ENCODE data around the gene ZBTB40.

ZBTB40 gene

DNA sequence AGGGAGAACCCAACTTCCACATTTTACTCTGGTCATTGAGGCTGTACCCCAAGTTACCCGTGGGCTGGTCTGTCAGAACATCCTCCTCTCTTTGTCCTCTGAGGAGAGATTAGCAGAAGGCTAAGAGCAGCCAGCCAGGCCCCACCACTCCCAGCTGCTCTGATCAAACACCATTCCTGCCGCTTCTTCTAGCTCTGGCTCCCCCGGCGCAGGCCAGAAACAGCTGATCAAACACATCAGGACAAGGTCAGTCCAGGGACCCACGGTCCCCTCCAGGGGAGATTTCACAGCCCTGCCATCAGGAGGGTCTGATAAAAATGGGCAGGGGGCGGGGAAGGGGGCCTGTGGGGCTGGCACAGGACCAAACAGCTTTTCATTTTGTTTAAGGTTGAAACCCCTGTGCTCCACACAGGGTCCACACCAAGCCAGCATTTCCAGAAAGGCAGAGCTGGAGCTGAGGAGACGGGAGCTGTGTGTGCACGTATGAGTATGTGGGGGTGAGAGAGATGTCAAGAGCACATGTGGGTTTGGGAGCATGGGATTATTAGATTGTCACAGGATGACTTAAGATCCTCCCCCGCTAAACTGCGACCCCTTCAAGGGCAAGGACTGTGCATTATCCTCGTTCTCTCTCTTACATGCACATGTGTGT lies 81.7 kb downstream of the ZBTB40 start:
- no peak for DNase-seq (ENCODE audit: low read depth)

DNA sequence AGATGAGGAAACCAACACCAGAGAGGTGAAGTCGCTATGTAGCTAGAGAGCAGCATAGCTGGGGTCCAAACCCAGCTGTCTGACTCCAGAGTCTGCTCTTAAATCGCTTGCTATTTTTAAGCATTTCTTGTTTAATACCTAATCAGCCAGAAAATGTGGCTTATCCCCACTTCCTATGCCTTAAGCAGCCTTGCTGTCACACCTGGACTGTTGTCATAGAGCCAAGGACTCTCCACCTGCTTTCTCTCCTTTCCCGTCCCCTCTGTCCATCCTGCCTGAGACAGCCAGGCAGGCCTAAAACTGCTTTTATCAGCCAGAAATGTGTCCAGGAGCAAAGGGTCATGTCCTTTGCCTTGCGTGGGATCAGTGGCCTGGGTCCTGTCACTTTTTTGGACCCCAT lies 83.3 kb downstream of the ZBTB40 start:
- no peak for DNase-seq (ENCODE audit: low read depth)

DNA sequence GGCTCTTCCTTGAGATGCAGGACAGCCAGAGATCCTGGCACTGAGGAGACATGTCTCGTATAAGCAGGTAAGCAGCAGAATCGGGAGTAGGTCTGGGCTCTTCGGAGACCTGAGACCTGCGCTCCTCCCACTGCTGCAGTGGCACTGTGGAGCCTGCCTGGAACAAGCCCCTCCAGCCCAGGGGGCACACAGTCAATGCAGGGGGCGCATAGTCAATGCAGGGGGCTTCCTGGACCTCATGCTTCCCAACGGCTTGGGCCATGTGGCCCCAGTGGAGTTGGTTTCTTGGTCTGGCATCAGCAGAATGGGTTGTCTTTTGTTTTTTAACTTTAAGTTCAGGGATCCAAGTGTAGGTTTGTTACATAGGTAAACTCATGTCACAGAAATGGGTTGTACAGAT lies 83.7 kb downstream of the ZBTB40 start:
- no peak for DNase-seq (ENCODE audit: low read depth)

DNA sequence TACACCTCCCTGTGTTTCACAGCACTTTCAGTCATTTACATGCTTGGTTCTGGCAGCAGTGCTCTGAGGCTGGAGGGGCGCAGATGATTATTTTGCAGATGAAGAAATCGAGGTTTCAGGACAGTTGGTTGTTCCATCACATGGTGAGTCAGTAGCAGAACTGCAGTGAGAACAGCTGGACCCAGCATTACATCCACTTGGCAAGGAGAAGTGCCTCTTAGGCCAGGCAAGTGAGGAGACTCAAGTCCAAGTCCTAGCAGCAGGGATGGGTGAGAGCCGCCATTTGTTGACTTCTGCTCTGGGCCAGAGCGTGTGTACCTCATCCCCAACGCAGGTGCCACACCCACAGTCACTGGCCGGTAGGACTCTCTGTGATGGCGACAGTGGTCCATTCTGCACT lies 84.9 kb downstream of the ZBTB40 start:
- DNase-seq (ENCODE audit: low read depth), result no peak

DNA sequence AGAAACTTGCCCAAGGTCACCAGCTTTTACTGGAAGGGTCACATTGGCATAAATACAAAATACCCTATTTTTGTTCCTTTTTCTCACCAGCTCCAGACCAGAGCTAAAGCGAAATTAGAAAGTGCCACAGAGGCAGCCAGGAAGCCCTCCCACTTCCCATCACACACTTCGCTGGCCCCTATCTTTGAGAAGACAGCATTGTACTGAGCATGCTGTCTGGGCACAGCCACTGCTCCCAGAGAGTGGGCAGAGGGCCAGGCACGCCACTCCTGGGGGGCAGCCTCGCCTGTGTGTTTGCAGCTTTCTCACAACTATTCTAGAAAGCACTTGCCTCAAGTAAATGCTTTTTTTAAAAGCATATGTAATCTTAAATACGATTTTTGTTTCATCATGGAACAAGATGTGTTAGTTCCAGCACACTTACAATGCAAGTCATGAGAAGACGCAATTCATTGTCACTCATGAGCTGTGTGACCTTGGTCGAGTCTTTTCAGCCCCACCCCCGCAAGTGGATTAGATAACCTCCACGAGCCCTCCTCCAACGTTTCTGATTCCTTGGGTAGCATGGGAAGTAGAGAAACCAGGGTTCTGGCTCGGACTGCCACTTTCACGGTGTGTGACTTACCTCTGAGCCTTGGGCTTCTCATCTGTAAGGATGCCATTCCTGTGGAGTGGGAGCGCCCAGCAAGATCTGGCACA lies 85.9 kb downstream of the ZBTB40 start:
- no peak for DNase-seq (ENCODE audit: low read depth)

DNA sequence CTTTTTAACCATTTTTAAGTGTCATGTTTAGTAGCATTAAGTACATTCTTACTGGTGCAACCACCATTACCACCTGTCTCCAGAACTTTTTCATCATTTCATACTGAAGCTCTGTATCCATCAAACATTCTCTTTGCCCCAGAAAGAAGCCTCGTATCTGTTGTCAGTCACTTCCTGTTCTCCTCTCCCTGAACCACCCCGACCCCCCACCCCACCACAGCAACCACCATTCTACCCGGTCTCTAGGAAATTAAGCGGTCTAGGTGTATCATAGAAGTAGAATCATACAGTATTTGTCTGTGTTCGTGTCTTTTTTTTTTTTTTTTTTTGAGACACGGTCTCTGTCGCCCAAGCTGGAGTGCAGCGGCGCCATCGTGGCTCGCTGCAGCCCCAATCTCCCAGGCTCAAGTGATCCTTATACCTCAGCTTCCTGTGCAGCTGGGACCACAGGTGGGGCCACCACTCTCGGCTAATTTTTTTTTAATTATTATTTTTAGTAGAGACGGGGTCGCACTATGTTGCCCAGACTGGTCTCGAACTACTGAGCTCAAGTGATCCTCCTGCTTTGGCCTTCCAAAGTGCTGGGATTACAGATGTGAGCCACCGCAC lies 88.0 kb downstream of the ZBTB40 start:
- DNase-seq (ENCODE audit: low read depth), result no peak

DNA sequence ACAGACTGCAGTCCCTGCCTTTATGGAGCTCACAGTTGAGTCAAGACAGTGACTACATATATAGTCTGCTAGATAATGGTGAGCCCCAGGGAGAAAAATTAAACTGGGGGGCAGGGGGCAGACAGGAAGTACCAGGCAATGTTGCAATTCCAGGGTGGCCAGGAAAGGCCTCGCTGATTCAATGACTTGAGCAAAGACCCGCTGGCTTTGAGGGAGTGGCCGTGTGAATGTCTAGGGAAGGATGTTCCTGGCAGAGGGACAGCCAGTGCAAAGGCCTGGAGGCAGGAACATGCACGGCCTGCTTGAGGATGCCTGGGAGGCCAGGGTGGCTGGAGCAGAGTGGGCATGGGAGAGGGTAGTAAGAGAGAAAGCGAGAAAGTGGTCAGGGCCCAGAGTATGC lies 88.7 kb downstream of the ZBTB40 start:
- no peak for DNase-seq (ENCODE audit: low read depth)

DNA sequence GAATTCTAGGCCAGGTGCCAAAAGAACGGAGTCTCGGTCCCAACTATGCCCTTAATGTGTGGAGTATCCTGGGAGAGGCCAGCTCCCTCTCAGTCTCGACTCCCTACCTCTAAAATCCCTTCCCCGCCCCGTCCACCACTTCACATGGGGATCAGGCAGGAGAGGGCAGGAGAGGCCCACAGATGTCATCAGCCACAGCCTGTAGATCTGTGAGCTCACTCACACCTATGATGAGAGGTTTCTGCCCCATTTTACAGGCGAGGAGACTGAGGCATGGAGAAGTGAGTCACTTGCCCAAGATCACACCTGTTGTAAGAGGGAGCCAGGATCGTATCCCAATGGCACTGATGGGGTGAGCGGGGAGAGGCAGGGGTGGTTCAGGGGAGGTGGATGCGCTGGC lies 91.2 kb downstream of the ZBTB40 start:
- no peak for DNase-seq (ENCODE audit: low read depth)

DNA sequence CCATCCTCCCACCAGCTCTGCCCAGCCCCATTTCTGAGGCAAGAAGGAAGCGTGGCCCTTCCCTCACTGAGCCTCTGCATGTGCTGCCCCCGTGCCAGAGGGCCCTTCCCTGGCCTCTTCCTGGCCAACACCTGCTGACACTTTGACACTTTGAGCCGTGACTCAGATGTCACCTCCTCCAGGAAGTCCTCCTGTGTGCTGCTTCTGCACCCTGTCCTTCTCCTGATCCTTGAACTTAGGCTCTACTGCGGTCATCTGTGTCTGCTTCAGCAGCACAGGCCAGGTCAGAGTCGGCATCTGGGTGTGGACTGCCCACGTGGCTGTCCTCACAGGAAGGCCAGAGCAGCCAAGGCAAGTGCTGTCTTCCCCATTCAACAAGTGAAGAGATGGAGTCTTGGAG lies 92.0 kb downstream of the ZBTB40 start:
- no peak for DNase-seq (ENCODE audit: low read depth)

DNA sequence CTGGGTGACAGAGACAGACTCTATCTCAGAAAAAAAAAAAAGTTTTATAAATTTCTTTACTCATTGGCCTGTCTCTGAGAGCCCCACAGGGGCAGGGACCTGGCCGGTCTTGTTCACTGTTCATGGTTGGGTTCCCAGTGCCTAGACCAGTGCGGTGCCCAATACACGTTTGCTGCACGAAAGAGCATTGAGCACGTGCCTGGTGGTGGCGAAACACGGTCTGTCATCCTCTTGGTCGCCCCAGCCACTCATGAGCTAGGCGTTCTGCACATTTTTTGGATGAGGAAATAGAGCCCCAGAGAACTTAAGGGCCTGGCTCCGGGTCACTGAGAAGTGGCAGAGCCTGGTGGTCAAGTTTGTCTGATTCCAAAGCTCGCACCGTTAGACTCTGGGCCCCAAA lies 93.0 kb downstream of the ZBTB40 start:
- no peak for DNase-seq (ENCODE audit: low read depth)

DNA sequence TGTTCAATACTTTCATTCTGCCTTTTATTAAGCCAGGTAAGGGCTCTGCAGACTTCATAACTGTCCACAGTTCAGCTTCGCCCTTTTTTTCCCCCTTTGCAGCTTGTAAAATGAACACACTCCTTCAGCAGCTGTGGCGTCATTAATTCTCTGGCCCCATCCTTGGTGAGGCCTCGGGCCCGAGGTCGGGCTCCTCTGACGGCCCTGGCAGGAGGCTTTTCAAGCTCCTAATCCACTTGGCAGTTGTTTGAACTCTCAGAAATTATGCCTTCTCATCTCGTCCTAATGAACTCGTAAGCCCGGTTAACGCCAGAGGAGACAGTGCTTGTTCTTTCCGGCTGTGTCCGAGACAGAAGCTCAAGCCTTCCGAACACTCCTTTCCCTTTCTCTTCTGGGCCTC lies 93.5 kb downstream of the ZBTB40 start:
- no peak for DNase-seq (ENCODE audit: low read depth)

DNA sequence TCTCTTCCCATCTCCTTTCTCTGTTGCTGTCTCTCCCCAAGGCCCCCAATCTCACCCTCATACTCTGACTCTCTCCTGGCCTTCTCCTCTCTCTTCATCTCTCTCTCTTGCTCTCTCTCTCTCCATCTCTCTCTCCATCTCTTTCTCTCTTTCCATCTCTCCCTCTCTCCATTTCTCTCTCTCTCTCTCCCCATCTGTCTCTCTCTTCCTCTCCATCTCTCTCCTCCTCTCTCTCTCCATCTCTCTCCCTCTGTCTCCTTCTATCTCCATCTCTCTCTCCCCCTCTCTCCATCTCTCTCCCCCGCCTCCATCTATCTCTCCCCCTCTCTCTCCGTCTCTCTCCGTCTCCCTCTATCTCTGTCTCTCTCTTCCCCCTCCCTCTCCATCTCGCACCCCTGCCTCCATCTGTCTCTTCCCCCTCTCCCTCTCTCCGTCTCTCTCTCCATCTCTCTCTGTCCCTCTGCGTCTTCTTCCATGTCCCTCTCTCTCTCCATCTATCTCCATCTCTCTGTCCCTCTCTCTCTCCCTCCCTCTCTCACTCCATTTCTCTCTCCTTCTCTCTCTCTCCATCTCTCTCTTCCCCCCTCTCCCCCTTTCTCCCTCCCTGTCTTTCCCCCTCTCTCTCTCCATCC lies 95.7 kb downstream of the ZBTB40 start:
- DNase-seq (ENCODE audit: low read depth), result no peak

DNA sequence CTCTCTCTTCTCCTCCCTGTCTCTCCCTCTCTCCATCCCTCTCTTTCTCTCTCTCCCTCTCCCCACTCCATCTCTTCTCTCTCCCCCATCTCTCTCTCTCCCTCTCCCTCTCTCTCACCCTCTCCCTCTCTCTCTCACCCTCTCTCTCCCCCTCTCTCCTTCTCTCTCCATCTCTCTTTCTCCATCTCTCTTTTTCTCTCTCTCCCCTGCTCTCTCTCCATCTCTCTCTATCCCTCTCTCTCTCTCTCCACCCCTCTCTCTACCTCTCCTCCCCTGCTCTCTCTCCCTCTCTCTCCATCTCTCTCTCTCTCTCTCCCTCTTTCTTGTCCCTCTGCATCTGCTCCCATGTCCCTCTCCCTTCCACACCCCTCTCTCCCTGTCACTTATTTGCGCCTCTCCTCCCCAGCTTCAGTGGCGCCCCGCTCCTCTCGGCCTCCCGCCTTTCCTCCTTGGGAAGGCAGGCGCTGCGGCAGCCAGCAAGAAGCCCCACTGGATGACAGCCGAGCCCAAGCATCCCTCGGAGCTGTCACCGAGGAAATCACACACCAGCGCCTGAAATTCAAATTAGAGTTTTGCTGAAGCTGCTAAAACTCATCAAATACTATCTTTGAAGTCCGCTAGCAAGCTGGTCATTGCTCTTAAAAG lies 96.3 kb downstream of the ZBTB40 start:
- DNase-seq (ENCODE audit: low read depth), result no peak

DNA sequence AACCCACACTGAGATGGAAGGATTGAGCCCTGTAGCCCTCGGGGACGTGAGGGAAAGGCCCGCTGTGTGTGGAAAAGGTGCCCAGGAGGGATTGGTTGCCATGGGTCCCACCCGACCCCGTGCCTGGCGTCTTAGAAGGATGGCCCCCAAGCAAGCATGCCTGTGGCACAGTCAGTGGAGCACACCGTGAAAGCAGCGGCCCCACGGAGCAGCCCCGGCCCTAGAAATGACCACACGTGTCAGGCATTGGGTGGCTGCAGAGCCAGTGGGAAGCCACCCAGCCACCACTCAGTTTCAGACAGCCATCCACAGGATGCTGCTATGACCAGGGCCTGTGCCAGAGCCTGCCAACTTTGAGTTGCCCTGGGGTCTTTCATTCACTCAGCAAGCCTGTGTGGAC lies 98.4 kb downstream of the ZBTB40 start:
- DNase-seq (ENCODE audit: low read depth), result no peak

DNA sequence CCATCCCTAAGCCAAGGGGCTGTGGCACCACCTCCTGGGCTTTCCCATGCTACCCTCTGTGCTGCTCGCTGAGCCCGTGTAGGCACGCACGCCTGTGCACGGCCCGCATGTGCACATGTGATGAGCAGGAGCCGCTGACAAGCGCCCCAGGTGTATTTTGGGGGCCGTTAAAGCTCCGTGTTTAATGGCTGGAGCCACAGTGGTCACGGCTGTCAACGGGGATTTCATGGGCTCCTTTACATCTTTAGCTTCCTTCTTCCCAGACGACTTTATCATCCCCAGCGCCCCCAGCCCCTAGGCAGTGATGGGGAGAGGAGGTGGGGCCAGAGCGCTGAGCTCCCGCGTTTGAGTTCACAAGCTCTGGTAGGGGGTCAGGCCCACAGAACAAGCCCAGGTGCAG lies 99.9 kb downstream of the ZBTB40 start:
- DNase-seq (ENCODE audit: low read depth), result no peak

DNA sequence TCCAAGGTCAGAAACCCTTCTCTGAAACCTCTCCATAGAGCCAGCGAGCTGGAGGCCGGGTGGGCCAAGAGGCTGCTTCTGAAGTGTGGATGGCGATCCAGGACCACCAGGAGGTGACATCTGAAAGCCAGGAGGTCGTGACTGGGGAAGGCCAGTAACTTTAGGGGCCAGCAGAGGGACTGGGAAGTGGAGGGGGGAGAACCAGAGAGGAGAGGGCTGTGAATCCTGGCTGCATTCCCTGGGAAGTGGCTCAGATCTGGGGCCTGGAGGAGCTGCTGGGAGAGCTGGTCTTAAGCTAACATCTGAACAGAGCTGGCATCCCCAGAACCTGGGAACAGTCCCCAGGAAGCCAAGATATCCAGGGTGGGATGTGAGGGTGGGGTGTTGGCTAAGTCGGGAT lies 100.4 kb downstream of the ZBTB40 start:
- no peak for DNase-seq (ENCODE audit: low read depth)

DNA sequence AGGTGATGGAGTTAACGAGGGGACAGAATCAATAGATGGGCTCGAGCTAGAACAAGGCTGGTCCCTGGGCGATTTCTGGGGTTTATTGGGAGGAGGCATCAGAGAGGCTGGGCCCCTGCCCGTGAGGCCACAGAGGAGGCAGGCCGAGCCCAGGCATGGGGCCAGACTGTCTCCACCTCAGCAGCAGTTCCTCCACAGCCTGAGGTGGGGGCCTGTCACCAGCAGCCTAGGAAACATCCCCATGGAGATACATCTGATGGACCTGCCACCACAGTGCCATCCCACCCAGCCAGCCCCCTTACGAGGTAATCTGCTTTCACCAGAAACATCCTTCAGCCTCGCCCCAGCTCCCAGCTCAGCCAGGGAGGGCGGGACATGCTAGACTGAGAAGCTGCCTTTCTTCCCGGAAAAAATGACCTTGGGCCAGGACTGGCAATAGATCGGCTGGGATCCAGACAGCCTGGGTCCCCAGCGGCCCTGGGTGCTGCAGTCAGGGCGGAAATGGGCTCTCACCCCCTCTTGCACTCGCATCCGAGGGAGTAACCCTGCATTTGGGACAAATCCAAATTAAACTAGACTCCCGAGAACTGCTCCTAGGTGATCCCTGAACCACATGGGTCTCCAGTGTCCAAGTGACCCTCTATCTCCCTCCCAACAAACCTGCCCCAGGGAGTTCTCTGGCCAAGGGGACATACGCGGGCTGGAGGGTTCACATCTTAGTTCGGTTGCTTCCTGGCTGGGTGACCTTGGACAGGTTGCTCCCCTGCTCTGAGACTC lies 101.6 kb downstream of the ZBTB40 start:
- DNase-seq (ENCODE audit: low read depth), result no peak

DNA sequence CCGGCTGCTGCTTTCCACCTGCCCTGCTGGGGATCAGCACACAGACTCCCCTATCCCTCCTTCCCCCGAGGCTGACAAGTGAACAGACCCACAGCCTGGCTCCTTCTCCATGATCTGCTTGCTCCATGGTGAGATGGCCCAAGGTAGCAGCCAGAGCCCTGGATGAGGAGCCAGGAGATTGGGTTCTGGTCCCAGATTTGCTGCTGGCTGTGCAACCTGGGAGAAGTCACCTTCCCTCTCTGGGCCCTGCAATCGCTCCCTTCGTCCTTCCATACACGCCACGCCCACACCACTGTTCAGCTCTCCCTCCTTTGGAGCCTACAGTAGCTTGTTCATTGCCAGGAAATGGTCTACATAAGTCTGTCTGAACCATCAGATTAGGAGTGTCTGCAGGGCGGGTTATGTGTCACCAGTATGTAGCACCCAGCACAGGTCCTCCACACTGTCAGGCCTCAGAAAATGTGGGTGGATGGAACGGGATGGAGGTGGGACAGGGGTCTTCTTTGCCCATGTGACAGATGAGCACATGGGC lies 102.4 kb downstream of the ZBTB40 start:
- DNase-seq (ENCODE audit: low read depth), result no peak

DNA sequence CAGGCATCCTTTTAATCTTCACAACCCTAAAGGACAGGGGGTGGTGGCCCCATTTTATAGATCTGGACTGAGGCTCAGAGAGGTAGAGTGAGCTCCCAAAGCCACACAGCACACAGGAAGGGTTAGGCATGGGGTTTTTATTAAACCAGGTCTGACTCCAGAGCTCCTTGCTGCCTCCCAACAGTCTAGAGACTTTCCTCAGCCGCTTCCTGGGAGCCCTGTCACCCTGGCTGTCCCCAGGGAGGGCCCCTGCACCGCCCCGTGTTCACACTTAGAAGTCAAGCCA lies 103.7 kb downstream of the ZBTB40 start:
- no peak for DNase-seq (ENCODE audit: low read depth)

DNA sequence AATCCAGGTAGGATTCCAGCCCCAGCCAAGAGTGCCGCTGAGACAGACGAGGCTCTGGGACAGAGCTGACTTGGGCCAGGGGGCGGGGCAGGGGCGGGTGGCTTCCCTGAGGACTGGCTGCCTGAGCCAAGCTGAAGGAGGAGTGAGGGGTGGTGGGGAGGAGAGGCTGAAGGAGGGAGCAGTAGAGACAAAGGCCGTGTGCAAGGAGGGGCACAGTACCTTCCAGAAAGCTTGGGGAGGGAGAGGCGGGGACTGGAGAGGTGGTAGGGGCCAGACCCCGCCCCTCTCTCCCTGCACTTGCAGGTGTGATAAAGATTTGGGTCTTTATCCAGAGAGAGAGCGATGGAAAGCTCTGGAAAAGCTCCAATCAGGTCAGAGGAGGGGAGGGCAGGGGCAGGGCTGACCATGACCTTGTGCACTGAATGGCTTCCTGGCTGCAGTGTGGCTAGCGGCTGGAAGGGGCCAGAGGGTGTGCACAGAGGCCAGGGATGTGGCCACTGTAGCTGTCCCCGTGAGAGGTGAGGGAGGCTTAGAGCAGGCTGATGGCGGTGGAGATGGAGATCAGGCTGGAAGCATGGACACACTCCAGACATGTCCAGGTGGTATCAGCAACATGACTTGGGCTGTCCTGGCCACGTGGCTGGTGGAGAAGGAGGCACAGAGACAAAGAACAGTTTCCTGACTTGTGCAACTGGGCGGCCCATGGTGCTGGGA lies 104.9 kb downstream of the ZBTB40 start:
- DNase-seq (ENCODE audit: low read depth), result no peak

DNA sequence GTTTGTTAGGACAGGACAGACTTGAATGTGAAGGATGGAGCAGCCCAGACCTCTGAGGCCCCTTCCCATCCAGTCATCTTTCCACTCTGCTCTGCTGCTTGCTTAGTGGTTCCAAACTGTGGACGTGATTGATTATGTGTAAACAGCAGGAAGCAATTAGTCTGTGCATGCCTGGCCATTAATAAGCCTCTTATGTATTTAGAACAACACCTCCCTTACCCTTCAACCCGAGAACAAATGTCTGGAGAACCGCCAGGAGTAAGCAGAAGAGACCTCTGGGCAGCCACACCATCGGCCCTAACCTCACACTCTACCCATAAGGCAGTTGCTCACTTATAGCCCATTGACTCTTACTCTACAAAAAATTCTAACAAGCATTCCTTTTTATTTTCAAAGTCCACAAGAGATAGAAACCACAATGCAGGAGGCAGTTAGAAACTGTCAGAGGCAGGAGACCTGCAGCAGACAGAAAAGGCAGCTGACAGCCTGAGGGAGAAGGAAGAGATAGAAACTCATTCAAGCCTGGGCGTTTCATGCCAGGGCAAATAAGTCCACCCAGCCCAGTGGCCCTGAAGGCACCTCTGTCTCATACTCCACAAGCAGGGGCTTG lies 105.8 kb downstream of the ZBTB40 start:
- no peak for DNase-seq (ENCODE audit: low read depth)

Measured in GM04503 (cell line).